K562 (cell line): ENCODE data around the gene WDR27. TPM values are rescaled to one million over a fixed set of nuclear protein-coding genes. Genes with fewer than 3 reads are reported as not detected.
A peak's percentile ranks its signal among the peaks of the same experiment; 100 is the strongest.

Source experiments
- CREB3L1 ChIP-seq: fragments of 450-650 bp; IDR thresholded peaks from 2 replicates; pipeline ENCODE4 v1.6.1; 2014; ENCODE audit warnings: low read depth, mild to moderate bottlenecking, moderate library complexity, borderline replicate concordance
- JUND ChIP-seq, 2 experiments: IDR thresholded peaks; 2 replicates in 1 of 2; 3 replicates in 1 of 2; pipeline ENCODE4 v1.6.1; 2011; ENCODE audit warnings: borderline replicate concordance in 2 of 2, low read depth in 2 of 2, low read length in 2 of 2, improper control_type of control experiment in 1 of 2, missing biosample characterization in 1 of 2, missing genetic modification characterization in 1 of 2, missing genetic modification reagents in 1 of 2
- LARP7 ChIP-seq: fragments of 450-650 bp; IDR thresholded peaks from 2 replicates; pipeline ENCODE4 v1.6.1; 2016
- MITF ChIP-seq: IDR thresholded peaks from 2 replicates; pipeline ENCODE4 v1.6.1; 2014; ENCODE audit warnings: antibody characterized with exemption
- SREBF1 ChIP-seq: fragments of 150-350 bp; IDR thresholded peaks from 2 replicates; pipeline ENCODE4 v1.6.1; 2014; ENCODE audit warnings: antibody characterized with exemption, low read depth, low read length, borderline replicate concordance
- TEAD2 ChIP-seq: fragments of 450-650 bp; IDR thresholded peaks from 2 replicates; pipeline ENCODE4 v1.6.1; 2016; ENCODE audit warnings: missing genetic modification characterization, control low read depth, missing compliant biosample characterization
- ZBTB40 ChIP-seq, 2 experiments: fragments of 450-650 bp in 1 of 2; sonication (generic) in 1 of 2; formaldehyde crosslinking in 1 of 2; IDR thresholded peaks; 2 replicates each; pipeline versions ENCODE4 v1.7.1 to v1.9.0; 2016 to 2022; ENCODE audit warnings: inconsistent platforms in 1 of 2, mild to moderate bottlenecking in 1 of 2, missing genetic modification reagents in 1 of 2
- ZNF785 ChIP-seq: fragments of 250-450 bp; sonication (Bioruptor Pico); IDR thresholded peaks from 2 replicates; pipeline ENCODE4 v1.4.0; 2020; ENCODE audit warnings: mild to moderate bottlenecking
- polyA plus RNA-seq, 8 experiments: library from polyadenylated mRNA; depleted of rRNA in 4 of 8; stranded (reverse) in 5 of 8; unstranded in 3 of 8; fragments of >200 nt; fragmentation: Nextera tagmentation in 2 of 8; fragmentation: Illumina TruSeq in 1 of 8; extraction: Ambion mirVana in 2 of 8; extraction: Trizol in 1 of 8; gene quantifications; 2 replicates each; pipeline versions ENCODE4 v1.2.1 to v1.2.3, GENCODE V29; 2011 to 2014; ENCODE audit warnings: inconsistent platforms in 1 of 8, missing spikeins in 1 of 8
- total RNA-seq, 7 experiments: library from RNA; depleted of rRNA in 6 of 7; stranded (reverse); fragments of >200 nt in 6 of 7; fragmentation: Illumina TruSeq in 2 of 7; extraction: Trizol in 2 of 7; gene quantifications; 2 replicates each; pipeline versions ENCODE4 v1.2.1 to v1.2.3, GENCODE V29; 2011 to 2021; ENCODE audit warnings: low replicate concordance in 1 of 7

Gene WDR27
- total and polyA plus RNA-seq, 9 of the 15 experiments (the other 6 are each of a cell fraction or from before 2014, with no cell fraction given): 4.3 to 77.2 (median 22.7) TPM

GRCh38 chr6:169701954-169702839 is at the start of gene WDR27, which contains the start of gene C6orf120 (continued):
- TF ChIP-seq JUND (IDR thresholded peaks at IDR 0.05; ENCODE audit: borderline replicate concordance, low read depth, low read length): peak; percentile 72
- TF ChIP-seq JUND (tag; IDR thresholded peaks at IDR 0.05; ENCODE audit: borderline replicate concordance, low read depth, low read length): no peak; the same call in 2 of the 3 replicates
- TF ChIP-seq CREB3L1: peak; percentile 90
- TF ChIP-seq ZBTB40 (IDR thresholded peaks at IDR 0.05): peak; percentile 97
- TF ChIP-seq ZBTB40 (CRISPR knock-in tag; IDR thresholded peaks at IDR 0.05): no peak
- no peak for TF ChIP-seq SREBF1
- TF ChIP-seq LARP7: no peak
- no peak for TF ChIP-seq MITF
- no peak for TF ChIP-seq ZNF785 (CRISPR knock-in tag)
- TF ChIP-seq TEAD2 (tag): no peak
